DOHH2 (cell line): ENCODE data around the gene MUC20.

Experiments
- EZH2phosphoT487 ChIP-seq: fragments of 200-600 bp; sonication (generic); IDR thresholded peaks from 2 replicates; pipeline ENCODE4 v1.6.1; 2017; ENCODE audit warnings: borderline replicate concordance, mild to moderate bottlenecking, antibody characterized with exemption, low read length, moderate library complexity, mixed read lengths
- TF ChIP-seq, protein P1 (sequence below): fragments of 200-600 bp; sonication (generic); IDR thresholded peaks from one replicate; pipeline ENCODE4 v1.5.1; 2014; ENCODE audit warnings: antibody characterized with exemption, mild to moderate bottlenecking, low read depth, low read length; ENCODE audit not compliant: poor library complexity, severe bottlenecking

DNA sequence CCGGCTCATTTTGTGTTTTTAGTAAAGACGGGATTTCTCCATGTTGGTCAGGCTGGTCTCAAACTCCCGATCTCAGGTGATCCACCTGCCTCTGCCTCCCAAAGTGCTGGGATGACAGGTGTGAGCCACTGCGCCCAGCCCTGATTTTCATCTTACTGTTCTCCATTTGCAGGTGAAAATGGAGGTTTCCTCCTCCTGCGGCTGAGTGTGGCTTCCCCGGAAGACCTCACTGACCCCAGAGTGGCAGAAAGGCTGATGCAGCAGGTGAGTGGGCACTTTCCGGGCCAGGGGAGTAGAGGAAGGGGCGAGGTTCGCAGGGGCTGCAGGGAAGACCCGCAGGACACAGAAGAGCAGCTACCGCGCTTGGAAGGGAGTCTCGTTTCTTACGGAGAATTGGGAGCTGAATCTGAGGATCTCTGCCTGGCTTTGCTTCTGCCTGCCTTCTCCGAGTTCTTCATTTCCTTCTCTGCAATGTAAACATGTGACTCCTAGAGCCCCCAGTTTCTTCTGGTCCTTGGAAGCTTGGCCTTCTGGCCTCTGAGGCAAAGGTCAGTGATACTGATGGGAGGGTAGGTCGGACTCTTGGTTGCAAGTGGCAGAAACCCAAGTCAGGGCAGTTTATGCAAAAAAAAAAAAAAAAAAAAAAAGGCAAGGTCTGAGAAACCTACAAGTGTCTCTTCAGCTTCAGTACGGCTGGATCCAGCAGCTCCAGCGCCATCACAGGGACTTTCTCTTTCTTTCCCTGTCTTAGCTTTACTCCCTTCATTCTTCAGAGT is 8.9 kb downstream of the MUC20 start:
- TF ChIP-seq, protein P1, sequence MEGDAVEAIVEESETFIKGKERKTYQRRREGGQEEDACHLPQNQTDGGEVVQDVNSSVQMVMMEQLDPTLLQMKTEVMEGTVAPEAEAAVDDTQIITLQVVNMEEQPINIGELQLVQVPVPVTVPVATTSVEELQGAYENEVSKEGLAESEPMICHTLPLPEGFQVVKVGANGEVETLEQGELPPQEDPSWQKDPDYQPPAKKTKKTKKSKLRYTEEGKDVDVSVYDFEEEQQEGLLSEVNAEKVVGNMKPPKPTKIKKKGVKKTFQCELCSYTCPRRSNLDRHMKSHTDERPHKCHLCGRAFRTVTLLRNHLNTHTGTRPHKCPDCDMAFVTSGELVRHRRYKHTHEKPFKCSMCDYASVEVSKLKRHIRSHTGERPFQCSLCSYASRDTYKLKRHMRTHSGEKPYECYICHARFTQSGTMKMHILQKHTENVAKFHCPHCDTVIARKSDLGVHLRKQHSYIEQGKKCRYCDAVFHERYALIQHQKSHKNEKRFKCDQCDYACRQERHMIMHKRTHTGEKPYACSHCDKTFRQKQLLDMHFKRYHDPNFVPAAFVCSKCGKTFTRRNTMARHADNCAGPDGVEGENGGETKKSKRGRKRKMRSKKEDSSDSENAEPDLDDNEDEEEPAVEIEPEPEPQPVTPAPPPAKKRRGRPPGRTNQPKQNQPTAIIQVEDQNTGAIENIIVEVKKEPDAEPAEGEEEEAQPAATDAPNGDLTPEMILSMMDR: no peak
- no peak for TF ChIP-seq EZH2phosphoT487
